Lower leg skin (tissue), 3 donors: ENCODE results near the gene PATZ1.

Experiments
- POLR2A ChIP-seq, 2 donors: fragments of 450-650 bp; IDR thresholded peaks; one replicate each; pipeline ENCODE4 v1.6.1; 2016 to 2017; ENCODE audit warnings: antibody characterized with exemption in 2 of 2, mild to moderate bottlenecking in 1 of 2, moderate library complexity in 1 of 2
- TF ChIP-seq, protein P1 (sequence below), 3 donors: fragments of 450-650 bp; IDR thresholded peaks; one replicate each; pipeline ENCODE4 v1.5.1; 2016; ENCODE audit warnings: antibody characterized with exemption in 3 of 3, mild to moderate bottlenecking in 3 of 3, moderate library complexity in 2 of 3

DNA sequence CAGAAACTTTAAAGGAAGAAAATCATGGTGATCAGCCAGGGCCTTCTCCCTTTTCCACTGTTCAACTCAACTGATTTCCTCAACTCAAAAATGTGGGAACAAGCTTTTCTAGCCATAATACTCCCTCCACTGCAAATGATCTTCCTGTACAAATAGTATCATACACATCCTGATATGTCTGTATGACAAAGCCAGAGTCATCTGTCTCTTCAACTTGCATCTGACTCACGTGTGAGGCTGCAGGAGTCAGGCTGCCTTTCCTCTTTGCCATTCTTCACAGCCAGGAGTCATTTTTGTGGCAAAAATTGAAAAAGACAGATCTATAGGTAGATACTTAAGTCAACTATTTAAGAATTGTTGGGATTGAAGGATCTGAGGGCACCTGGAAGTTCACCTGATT, 13.3 kb downstream of the PATZ1 start:
- TF ChIP-seq POLR2A (IDR thresholded peaks at IDR 0.05): no peak
- TF ChIP-seq, protein P1, sequence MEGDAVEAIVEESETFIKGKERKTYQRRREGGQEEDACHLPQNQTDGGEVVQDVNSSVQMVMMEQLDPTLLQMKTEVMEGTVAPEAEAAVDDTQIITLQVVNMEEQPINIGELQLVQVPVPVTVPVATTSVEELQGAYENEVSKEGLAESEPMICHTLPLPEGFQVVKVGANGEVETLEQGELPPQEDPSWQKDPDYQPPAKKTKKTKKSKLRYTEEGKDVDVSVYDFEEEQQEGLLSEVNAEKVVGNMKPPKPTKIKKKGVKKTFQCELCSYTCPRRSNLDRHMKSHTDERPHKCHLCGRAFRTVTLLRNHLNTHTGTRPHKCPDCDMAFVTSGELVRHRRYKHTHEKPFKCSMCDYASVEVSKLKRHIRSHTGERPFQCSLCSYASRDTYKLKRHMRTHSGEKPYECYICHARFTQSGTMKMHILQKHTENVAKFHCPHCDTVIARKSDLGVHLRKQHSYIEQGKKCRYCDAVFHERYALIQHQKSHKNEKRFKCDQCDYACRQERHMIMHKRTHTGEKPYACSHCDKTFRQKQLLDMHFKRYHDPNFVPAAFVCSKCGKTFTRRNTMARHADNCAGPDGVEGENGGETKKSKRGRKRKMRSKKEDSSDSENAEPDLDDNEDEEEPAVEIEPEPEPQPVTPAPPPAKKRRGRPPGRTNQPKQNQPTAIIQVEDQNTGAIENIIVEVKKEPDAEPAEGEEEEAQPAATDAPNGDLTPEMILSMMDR (IDR thresholded peaks at IDR 0.05): no peak
